Astrocyte (in vitro differentiated cells and primary cell): ENCODE data around the gene DGKI. TPM values are rescaled to one million over a fixed set of nuclear protein-coding genes. Genes with fewer than 3 reads are reported as not detected.
"Not testable (repeated sequence)": the region's sequence is repeated elsewhere in the genome, so short reads cannot be mapped to it uniquely, and the experiment has no call there.

Source experiments
- DNase-seq: peaks from one replicate; pipeline ENCODE4 v3.0.0-alpha.2; 2010; ENCODE audit warnings: low read depth
- FAIRE-seq: peaks from 2 replicates; lab custom pipeline; 2011; peaks lifted over from hg19 to GRCh38; lab: Jason Lieb, UNC
- H2AFZ ChIP-seq: 2 replicates; pipeline ENCODE4 v1.6.0; 2012; ENCODE audit warnings: low read depth, low read length, inconsistent platforms
- H3K27ac ChIP-seq: 2 replicates; pipeline ENCODE4 v1.5.1; 2011; ENCODE audit warnings: low read depth, low read length, inconsistent platforms
- H3K27me3 ChIP-seq: 2 replicates; pipeline ENCODE4 v1.6.0; 2011; ENCODE audit warnings: low read length, inconsistent platforms; ENCODE audit not compliant: insufficient read depth
- H3K36me3 ChIP-seq: 2 replicates; pipeline ENCODE4 v1.5.1; 2011; ENCODE audit warnings: low read length, inconsistent platforms; ENCODE audit not compliant: insufficient read depth
- H3K4me1 ChIP-seq: 2 replicates; pipeline ENCODE4 v1.5.1; 2011; ENCODE audit warnings: low read length, inconsistent platforms; ENCODE audit not compliant: insufficient read depth
- H3K4me2 ChIP-seq: 2 replicates; pipeline ENCODE4 v1.6.0; 2012; ENCODE audit warnings: low read length, inconsistent platforms
- H3K4me3 ChIP-seq: 2 replicates; pipeline ENCODE4 v1.5.1; 2011; ENCODE audit warnings: low read depth, mild to moderate bottlenecking, low read length, inconsistent platforms; ENCODE audit not compliant: insufficient read depth
- H3K79me2 ChIP-seq: 2 replicates; pipeline ENCODE4 v1.6.0; 2012; ENCODE audit warnings: mild to moderate bottlenecking, low read length, inconsistent platforms; ENCODE audit not compliant: insufficient read depth
- H3K9ac ChIP-seq: 2 replicates; pipeline ENCODE4 v1.6.0; 2012; ENCODE audit warnings: mild to moderate bottlenecking, low read length, inconsistent platforms
- H3K9me3 ChIP-seq: 2 replicates; pipeline ENCODE4 v1.5.1; 2012; ENCODE audit warnings: low read depth, mild to moderate bottlenecking, low read length, inconsistent platforms; ENCODE audit not compliant: insufficient read depth
- H4K20me1 ChIP-seq: 2 replicates; pipeline ENCODE4 v1.6.0; 2012; ENCODE audit warnings: low read length, inconsistent platforms; ENCODE audit not compliant: insufficient read depth
- H3K27ac Mint-ChIP-seq: one replicate; pipeline ENCODE4 v1.8.0; 2021; ENCODE audit warnings: mild to moderate bottlenecking, mixed read lengths; ENCODE audit not compliant: unreplicated experiment
- H3K27me3 Mint-ChIP-seq: one replicate; pipeline ENCODE4 v1.8.0; 2021; ENCODE audit warnings: low read depth, mixed read lengths; ENCODE audit not compliant: unreplicated experiment
- H3K36me3 Mint-ChIP-seq: one replicate; pipeline ENCODE4 v1.8.0; 2021; ENCODE audit warnings: low read depth, mixed read lengths; ENCODE audit not compliant: unreplicated experiment
- H3K4me1 Mint-ChIP-seq: one replicate; pipeline ENCODE4 v1.8.0; 2021; ENCODE audit warnings: low read depth, mixed read lengths; ENCODE audit not compliant: unreplicated experiment
- H3K4me3 Mint-ChIP-seq: one replicate; pipeline ENCODE4 v1.8.0; 2021; ENCODE audit warnings: mild to moderate bottlenecking, moderate library complexity, mixed read lengths; ENCODE audit not compliant: unreplicated experiment
- H3K9me3 Mint-ChIP-seq: one replicate; pipeline ENCODE4 v1.8.0; 2021; ENCODE audit warnings: mild to moderate bottlenecking, mixed read lengths; ENCODE audit not compliant: unreplicated experiment
- EZH2 ChIP-seq: IDR thresholded peaks from 2 replicates; pipeline ENCODE4 v1.6.1; 2012; ENCODE audit warnings: mild to moderate bottlenecking, low read length, inconsistent platforms; ENCODE audit not compliant: insufficient read depth
- total RNA-seq: library from RNA; stranded (reverse); gene quantifications from 2 replicates; pipeline ENCODE4 v1.2.1, GENCODE V29; 2021
- TF ChIP-seq, protein P1 (sequence below): IDR thresholded peaks from 2 replicates; pipeline ENCODE4 v1.5.1; 2011; ENCODE audit warnings: low read depth, mild to moderate bottlenecking, inconsistent platforms, low read length, moderate library complexity; ENCODE audit not compliant: insufficient read depth

DGKI gene
- total RNA-seq, 1 donor from 2014 or later = 6.3 TPM

GRCh38 chr7:137832382-137832781 is 14.4 kb downstream of the DGKI start:
- Mint-ChIP-seq H3K27me3 (no peaks in the 10 kb centered on the region), H3K4me3 (no peak overlapping the region), H3K4me1 (peaks cover 3% of the 10 kb centered on the region), H3K27ac (no peak overlapping the region), H3K36me3 (peaks cover 29% of the 10 kb centered on the region), H3K9me3 (peaks cover 25% of the 10 kb centered on the region)
- H3K27ac ChIP-seq = no peak overlapping the region
- H3K79me2 ChIP-seq = no peaks in the 10 kb centered on the region
- H3K4me3 ChIP-seq = no peak overlapping the region
- peaks cover 7% of the 10 kb centered on the region for H3K36me3 ChIP-seq
- H3K27me3 ChIP-seq = no peaks in the 10 kb centered on the region
- DNase-seq = no peak
- no peak overlapping the region for H2AFZ ChIP-seq
- no peaks in the 10 kb centered on the region for H4K20me1 ChIP-seq
- H3K9me3 ChIP-seq = peaks cover 2% of the 10 kb centered on the region
- no peak overlapping the region for H3K9ac ChIP-seq
- peaks cover 6% of the 10 kb centered on the region for H3K4me1 ChIP-seq
- FAIRE-seq = no peak
- H3K4me2 ChIP-seq = no peak overlapping the region
- TF ChIP-seq, protein P1, sequence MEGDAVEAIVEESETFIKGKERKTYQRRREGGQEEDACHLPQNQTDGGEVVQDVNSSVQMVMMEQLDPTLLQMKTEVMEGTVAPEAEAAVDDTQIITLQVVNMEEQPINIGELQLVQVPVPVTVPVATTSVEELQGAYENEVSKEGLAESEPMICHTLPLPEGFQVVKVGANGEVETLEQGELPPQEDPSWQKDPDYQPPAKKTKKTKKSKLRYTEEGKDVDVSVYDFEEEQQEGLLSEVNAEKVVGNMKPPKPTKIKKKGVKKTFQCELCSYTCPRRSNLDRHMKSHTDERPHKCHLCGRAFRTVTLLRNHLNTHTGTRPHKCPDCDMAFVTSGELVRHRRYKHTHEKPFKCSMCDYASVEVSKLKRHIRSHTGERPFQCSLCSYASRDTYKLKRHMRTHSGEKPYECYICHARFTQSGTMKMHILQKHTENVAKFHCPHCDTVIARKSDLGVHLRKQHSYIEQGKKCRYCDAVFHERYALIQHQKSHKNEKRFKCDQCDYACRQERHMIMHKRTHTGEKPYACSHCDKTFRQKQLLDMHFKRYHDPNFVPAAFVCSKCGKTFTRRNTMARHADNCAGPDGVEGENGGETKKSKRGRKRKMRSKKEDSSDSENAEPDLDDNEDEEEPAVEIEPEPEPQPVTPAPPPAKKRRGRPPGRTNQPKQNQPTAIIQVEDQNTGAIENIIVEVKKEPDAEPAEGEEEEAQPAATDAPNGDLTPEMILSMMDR = no peak

DNA sequence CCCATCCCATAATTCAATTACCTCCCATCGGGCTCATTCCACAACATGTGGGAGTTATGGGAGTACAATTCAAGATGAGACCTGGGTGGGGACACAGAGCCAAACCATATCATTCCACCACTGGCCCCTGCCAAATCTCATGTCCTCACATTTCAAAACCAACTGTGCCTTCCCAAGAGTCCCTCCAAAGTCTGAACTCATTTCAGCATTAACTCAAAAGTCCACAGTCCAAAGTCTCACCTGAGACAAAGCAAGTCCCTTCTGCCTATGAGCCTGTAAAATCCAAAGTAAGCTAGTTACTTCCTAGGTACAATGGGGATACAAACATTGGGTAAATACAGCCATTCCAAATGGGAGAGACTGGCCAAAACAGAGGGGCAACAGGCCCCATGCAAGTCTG is 15.2 kb downstream of the DGKI start:
- H3K4me2 ChIP-seq, H3K4me3 ChIP-seq, H3K27me3 ChIP-seq, H3K36me3 ChIP-seq, H3K4me1 ChIP-seq, H3K9me3 ChIP-seq, H3K4me1 Mint-ChIP-seq, H3K79me2 ChIP-seq, H3K27me3 Mint-ChIP-seq, FAIRE-seq, H3K9ac ChIP-seq, DNase-seq, H3K27ac ChIP-seq, H3K27ac Mint-ChIP-seq, H3K4me3 Mint-ChIP-seq, H4K20me1 ChIP-seq, H2AFZ ChIP-seq: not testable (repeated sequence)
- peaks cover 29% of the 10 kb centered on the region for H3K36me3 Mint-ChIP-seq
- H3K9me3 Mint-ChIP-seq = peaks cover 25% of the 10 kb centered on the region

DNA sequence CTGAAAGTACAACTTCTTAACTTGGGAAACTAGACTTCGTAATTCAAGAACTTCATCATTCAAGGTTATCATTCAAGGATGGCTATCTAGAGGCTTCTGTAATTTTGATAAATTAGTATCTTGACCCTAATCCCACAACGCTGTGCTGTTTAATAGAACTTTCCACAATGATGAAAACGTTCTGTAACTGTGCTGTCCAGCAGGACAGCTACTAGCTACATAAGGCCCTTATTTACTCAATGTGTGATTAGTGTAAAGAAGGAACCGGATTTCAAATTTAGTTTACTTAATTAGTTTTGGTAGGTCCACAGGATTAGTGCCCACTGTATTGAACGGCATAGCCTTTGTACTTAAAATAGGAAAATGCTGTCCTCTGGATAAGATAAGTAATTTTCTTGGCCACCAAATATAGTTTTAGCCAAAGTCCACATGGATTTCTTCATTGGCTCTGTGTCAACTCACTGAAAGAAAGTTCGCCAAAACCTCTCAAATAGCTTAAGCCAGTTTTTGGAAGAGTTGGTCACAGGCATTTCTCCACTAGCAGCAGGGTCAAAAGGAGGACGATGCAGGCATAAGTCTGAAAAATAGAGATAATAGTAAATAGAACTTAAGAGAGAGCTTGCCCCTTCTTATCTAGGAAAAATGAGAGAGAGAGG is 17.3 kb downstream of the DGKI start:
- Mint-ChIP-seq H3K4me3 (no peak overlapping the region), H3K36me3 (peaks cover 32% of the 10 kb centered on the region), H3K27me3 (no peaks in the 10 kb centered on the region), H3K27ac (no peak overlapping the region), H3K9me3 (peaks cover 27% of the 10 kb centered on the region), H3K4me1 (peaks cover 3% of the 10 kb centered on the region)
- Histone ChIP-seq H3K4me2 (no peak overlapping the region), H2AFZ (no peak overlapping the region), H3K27ac (no peak overlapping the region), H3K4me1 (no peaks in the 10 kb centered on the region), H4K20me1 (no peaks in the 10 kb centered on the region), H3K4me3 (no peak overlapping the region), H3K79me2 (no peaks in the 10 kb centered on the region), H3K9me3 (peaks cover 2% of the 10 kb centered on the region), H3K27me3 (no peaks in the 10 kb centered on the region), H3K9ac (no peak overlapping the region), H3K36me3 (peaks cover 7% of the 10 kb centered on the region)
- no peak for TF ChIP-seq EZH2
- TF ChIP-seq, protein P1 = no peak
- FAIRE-seq (no peak), DNase-seq (no peak)
